ENCODE data around the gene KIAA1328.

DNA sequence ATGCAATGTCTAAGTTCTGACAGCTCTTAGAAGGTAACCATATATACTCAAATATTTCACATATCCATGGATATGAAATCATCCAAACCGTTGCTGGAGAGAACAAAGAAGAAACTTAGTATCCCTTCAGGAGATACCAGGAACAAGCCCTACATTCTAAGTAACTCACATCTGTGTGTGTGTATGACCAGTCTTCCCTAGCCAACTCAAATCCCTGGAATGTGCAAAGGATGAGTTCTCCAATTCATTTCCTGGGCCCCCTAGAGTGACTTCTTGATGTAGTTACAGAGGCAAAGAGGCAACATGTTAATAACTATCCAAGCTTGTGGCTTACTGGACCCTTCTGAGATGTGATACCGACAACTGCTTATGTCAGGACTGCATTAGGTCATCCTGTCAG, 20.2 kb upstream of the KIAA1328 start:
- TF ChIP-seq, protein P1, sequence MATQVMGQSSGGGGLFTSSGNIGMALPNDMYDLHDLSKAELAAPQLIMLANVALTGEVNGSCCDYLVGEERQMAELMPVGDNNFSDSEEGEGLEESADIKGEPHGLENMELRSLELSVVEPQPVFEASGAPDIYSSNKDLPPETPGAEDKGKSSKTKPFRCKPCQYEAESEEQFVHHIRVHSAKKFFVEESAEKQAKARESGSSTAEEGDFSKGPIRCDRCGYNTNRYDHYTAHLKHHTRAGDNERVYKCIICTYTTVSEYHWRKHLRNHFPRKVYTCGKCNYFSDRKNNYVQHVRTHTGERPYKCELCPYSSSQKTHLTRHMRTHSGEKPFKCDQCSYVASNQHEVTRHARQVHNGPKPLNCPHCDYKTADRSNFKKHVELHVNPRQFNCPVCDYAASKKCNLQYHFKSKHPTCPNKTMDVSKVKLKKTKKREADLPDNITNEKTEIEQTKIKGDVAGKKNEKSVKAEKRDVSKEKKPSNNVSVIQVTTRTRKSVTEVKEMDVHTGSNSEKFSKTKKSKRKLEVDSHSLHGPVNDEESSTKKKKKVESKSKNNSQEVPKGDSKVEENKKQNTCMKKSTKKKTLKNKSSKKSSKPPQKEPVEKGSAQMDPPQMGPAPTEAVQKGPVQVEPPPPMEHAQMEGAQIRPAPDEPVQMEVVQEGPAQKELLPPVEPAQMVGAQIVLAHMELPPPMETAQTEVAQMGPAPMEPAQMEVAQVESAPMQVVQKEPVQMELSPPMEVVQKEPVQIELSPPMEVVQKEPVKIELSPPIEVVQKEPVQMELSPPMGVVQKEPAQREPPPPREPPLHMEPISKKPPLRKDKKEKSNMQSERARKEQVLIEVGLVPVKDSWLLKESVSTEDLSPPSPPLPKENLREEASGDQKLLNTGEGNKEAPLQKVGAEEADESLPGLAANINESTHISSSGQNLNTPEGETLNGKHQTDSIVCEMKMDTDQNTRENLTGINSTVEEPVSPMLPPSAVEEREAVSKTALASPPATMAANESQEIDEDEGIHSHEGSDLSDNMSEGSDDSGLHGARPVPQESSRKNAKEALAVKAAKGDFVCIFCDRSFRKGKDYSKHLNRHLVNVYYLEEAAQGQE (IDR thresholded peaks at IDR 0.05; ENCODE audit: low read depth) = no peak
- no peak for TF ChIP-seq EP300 (IDR thresholded peaks at IDR 0.05; ENCODE audit: borderline replicate concordance)
- TF ChIP-seq TAF1 (IDR thresholded peaks at IDR 0.05; ENCODE audit: low read depth) = no peak
- TF ChIP-seq TCF12 (IDR thresholded peaks at IDR 0.05; ENCODE audit: low read depth) = no peak
- no peak for TF ChIP-seq TEAD4 (IDR thresholded peaks at IDR 0.05)
- TF ChIP-seq CEBPB (IDR thresholded peaks at IDR 0.05) = no peak
- no peak for TF ChIP-seq NFIC (IDR thresholded peaks at IDR 0.05)
- TF ChIP-seq, protein P2, sequence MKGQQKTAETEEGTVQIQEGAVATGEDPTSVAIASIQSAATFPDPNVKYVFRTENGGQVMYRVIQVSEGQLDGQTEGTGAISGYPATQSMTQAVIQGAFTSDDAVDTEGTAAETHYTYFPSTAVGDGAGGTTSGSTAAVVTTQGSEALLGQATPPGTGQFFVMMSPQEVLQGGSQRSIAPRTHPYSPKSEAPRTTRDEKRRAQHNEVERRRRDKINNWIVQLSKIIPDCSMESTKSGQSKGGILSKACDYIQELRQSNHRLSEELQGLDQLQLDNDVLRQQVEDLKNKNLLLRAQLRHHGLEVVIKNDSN (IDR thresholded peaks at IDR 0.05) = no peak
- no peak for TF ChIP-seq EGR1 (IDR thresholded peaks at IDR 0.05)
- TF ChIP-seq YY1 (IDR thresholded peaks at IDR 0.05; ENCODE audit: low read depth) = no peak
- no peak for TF ChIP-seq ZBTB7A (IDR thresholded peaks at IDR 0.05; ENCODE audit: low read depth)
- TF ChIP-seq CREB1 (IDR thresholded peaks at IDR 0.05; ENCODE audit: low read depth) = no peak
